GM15510 (cell line): ENCODE data around the gene C4orf50.

ENCODE experiments used
- POLR2A ChIP-seq: IDR thresholded peaks from 3 replicates; pipeline ENCODE4 v1.6.1; 2011; ENCODE audit warnings: borderline replicate concordance; ENCODE audit not compliant: insufficient read length; ENCODE audit errors: extremely low read depth

C4orf50 gene

GRCh38 chr4:5865896-5866599 is 152.2 kb downstream of the C4orf50 start:
- no peak for TF ChIP-seq POLR2A

DNA sequence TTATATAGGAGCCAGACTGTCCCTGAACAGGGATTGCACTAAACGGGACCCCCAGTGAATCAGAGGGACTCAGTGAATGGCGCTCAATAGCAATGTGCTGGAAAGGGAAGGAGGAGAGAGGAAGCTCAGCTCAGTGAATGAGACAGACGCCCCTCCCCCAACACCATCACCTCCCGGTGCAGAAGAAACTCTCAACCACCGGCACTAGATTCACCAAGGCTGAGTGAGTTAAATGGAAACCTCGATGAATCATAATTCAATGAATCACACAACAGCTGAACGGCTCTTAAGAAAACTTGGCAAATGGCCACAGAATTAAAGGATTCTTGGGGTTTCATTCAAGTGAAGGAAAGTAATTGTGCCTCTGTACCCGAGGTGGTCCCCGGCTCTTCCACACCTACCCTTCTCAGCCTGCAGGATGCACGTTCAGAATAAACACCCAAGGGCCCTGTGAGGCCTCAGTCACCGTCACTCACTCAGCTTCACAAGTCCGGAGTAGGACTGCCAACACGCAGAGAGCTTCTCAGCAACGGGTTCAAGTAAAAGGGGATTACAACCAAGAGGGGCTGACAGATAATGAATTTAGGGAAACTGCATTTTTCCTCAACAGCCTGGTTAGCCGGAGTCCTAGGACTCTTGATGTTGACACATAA is 154.6 kb downstream of the C4orf50 start:
- no peak for TF ChIP-seq POLR2A

GRCh38 chr4:5858020-5858769 is 160.0 kb downstream of the C4orf50 start:
- no peak for TF ChIP-seq POLR2A

GRCh38 chr4:5857199-5857598 is 161.0 kb downstream of the C4orf50 start:
- TF ChIP-seq POLR2A = no peak

DNA sequence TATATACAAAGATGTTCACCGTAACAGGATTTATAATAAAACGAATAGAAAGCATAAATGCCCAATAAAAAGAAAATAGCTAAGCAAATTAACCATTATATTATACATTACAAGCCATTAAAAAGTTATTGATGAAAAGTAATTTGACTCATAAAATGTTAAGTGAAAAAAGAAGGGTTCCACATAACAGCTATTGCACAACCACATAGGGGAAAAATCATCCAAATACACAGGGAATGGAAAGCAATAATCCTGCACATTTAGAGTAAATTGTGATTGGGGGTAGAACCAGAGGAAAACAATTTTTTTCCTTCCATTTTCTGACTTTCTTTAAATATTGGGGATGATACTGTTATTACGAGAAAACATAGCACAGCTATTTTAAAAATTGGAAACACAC is 163.3 kb downstream of the C4orf50 start:
- no peak for TF ChIP-seq POLR2A

DNA sequence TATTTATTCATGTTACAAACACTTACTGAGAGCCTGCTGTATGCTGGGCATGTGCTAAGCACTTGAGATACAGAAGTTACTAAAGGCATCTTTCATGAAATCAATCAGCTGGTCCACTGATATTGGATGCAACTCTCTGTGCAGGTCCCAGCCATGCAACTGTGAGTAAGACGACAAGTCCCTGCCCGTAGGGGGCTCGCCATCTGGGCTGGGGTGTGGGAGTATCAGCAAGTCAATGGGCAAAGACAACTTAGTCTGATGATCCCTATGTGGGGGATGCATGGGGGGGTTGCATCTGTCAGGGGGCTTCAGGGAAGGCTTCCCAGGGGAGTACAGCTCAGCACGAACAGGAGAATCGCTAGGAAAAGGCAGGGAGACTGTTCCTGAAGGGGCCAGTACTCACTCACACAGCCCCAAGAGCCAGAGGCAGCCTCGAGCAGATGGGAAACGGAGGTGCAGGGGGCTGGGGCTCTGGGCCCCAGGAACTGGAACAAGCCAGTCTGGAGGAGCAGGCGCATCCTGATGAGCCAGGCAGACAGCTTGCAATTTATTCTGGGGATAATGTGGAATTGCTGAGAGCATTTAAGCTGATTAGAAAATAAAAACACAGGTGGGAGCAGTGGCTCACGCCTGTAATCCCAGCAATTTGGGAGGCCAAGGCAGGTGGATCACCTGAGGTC is 165.6 kb downstream of the C4orf50 start:
- no peak for TF ChIP-seq POLR2A

DNA sequence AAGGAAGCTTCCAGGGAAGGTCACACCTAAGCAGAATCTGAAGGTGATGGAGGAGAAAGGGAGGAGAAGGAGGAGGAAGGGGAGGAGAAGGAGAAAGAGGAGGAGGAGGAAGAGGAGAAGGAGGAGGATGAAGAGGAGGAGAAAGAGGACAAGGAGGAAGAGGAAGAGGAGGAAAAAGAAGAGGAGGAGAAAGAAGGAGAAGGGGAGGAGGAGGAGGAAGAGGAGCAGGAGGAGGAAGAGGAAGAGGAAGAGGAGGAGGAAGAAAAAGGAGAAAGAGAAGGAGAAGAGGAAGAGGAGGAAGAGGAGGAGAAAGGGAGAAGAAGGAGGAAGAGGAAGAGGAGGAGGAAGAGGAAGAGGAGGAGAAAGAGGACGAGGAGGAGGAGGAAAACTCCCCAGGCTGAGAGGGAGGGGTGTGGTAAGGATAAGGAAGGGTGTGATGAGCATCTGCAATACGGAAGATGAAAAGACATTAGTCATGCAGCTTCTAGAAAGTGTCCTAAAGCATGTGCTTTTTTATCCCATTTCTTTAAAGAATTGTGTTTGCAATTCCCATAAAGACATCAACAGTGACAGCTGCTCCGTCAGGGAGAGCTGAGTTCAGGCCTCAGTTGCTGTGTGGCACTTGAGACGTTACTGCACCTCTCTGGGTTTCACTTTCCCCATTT is 166.5 kb downstream of the C4orf50 start:
- no peak for TF ChIP-seq POLR2A
